ENCODE measurements around the gene FERMT1. TPM values are rescaled to one million over a fixed set of nuclear protein-coding genes. Genes with fewer than 3 reads are reported as not detected.

Gene FERMT1
- total and polyA plus RNA-seq, 2 of the 4 experiments (the other 2 are of a cell fraction) = 1.8 to 2.3 TPM

DNA sequence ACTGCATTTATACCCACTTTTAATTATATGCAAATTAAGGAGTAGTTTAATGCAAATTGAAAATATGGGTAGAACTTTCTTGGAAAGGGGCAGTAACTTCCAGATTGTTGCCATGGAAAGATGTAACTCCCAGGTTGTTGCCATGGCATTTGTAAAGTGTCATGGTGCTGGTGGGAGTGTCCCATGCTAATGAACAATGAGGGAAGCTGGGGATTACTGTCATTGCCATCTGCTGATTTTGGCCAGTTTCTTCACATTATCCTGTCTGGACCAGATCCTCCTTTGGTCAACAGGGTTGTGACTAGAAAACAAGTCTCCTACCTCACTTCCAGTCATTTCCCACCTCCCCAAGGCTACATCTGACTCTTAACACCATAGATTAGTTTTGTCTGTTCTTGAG is 45.4 kb upstream of the FERMT1 start:
- no peaks in the 10 kb centered on the region for H3K4me1 ChIP-seq (ENCODE audit: control insufficient read depth, insufficient read depth, low read length)
- no peak overlapping the region for H2AFZ ChIP-seq (replicated peaks; ENCODE audit: low read length, poor library complexity)
- no peak overlapping the region for H3K4me3 ChIP-seq (ENCODE audit: insufficient read depth, low read depth, low read length)
- H3K9ac ChIP-seq (ENCODE audit: low read depth, low read length) = no peak overlapping the region
- H3K14ac ChIP-seq (replicated peaks; ENCODE audit: low read depth, low read length) = no peak overlapping the region
- dilution Hi-C loops (cut with HindIII; ENCODE audit: low sequenced_read_pairs, unreplicated experiment) (no loop called here), in situ Hi-C loops (cut with MboI; ENCODE audit: low sequenced_read_pairs) (no loop called here), intact Hi-C loops (cut with micrococcal nuclease) (no loop called here)
- H4K5ac ChIP-seq (ENCODE audit: low read depth, low read length) = no peak overlapping the region
- no peaks in the 10 kb centered on the region for H3K36me3 ChIP-seq (ENCODE audit: control insufficient read depth, insufficient read depth, low read length)
- H2BK120ac ChIP-seq (ENCODE audit: low read depth, low read length) = no peak overlapping the region
- no peak for DNase-seq
- H2AK5ac ChIP-seq (ENCODE audit: low read depth, low read length) = no peak overlapping the region
- TF ChIP-seq CHD1 (IDR thresholded peaks at IDR 0.05; ENCODE audit: low read depth, low read length) (no peak), POLR2A (IDR thresholded peaks at IDR 0.05; ENCODE audit: low read depth, low read length) (no peak), MAZ (IDR thresholded peaks at IDR 0.05; ENCODE audit: borderline replicate concordance, low read depth, low read length) (no peak), SMC3 (IDR thresholded peaks at IDR 0.05; ENCODE audit: low read depth, low read length) (no peak), MAFK (IDR thresholded peaks at IDR 0.05; ENCODE audit: low read depth, low read length) (no peak), RAD21 (IDR thresholded peaks at IDR 0.05; ENCODE audit: low read length) (no peak), FOS (IDR thresholded peaks at IDR 0.05; ENCODE audit: low read depth, low read length) (no peak), BHLHE40 (IDR thresholded peaks at IDR 0.05; ENCODE audit: low read depth, low read length) (no peak)
- TF ChIP-seq, protein P1, sequence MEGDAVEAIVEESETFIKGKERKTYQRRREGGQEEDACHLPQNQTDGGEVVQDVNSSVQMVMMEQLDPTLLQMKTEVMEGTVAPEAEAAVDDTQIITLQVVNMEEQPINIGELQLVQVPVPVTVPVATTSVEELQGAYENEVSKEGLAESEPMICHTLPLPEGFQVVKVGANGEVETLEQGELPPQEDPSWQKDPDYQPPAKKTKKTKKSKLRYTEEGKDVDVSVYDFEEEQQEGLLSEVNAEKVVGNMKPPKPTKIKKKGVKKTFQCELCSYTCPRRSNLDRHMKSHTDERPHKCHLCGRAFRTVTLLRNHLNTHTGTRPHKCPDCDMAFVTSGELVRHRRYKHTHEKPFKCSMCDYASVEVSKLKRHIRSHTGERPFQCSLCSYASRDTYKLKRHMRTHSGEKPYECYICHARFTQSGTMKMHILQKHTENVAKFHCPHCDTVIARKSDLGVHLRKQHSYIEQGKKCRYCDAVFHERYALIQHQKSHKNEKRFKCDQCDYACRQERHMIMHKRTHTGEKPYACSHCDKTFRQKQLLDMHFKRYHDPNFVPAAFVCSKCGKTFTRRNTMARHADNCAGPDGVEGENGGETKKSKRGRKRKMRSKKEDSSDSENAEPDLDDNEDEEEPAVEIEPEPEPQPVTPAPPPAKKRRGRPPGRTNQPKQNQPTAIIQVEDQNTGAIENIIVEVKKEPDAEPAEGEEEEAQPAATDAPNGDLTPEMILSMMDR (conservative IDR thresholded peaks at IDR 0.05; ENCODE audit: low read depth, low read length) = no peak
- H4K20me1 ChIP-seq (ENCODE audit: insufficient read depth, low read length) = no peaks in the 10 kb centered on the region
- no peak overlapping the region for H2AK9ac ChIP-seq (replicated peaks; ENCODE audit: low read depth, low read length, poor library complexity)
- ChIA-PET POLR2A (ENCODE audit: unreplicated experiment) (no interaction called here), CTCF (interaction anchor here (0.6 kb wide), 1 partner anchor 14 kb away, joined by 3 read pairs; no protein-coding TSS in a partner anchor)
- no peaks in the 10 kb centered on the region; the same call in 1 of the 2 replicates for H3K27me3 ChIP-seq (ENCODE audit: control insufficient read depth, insufficient read depth, low read length)
- H3K23ac ChIP-seq (ENCODE audit: low read depth, low read length) = no peak overlapping the region
- H4K8ac ChIP-seq (ENCODE audit: low read depth in 2 of 2, low read length in 2 of 2) = no peak overlapping the region
- no peak overlapping the region for H2BK15ac ChIP-seq (ENCODE audit: low read depth, low read length)
- no peak overlapping the region for H3K4ac ChIP-seq (ENCODE audit: low read depth, low read length)
- H3K27ac ChIP-seq (ENCODE audit: insufficient read depth, low read length) = no peak overlapping the region
- H3K79me1 ChIP-seq (ENCODE audit: low read depth in 1 of 2, low read length in 2 of 2) = no peaks in the 10 kb centered on the region
- no TSS peak for BruUV-seq (replicated peaks)
- no peak for ATAC-seq (ENCODE audit: low read depth)
- H3K18ac ChIP-seq (ENCODE audit: low read depth, low read length) = no peak overlapping the region
- no peak overlapping the region for H4K91ac ChIP-seq (ENCODE audit: insufficient read depth, low read depth, low read length)
- H2BK5ac ChIP-seq (ENCODE audit: low read depth, low read length, poor library complexity, severe bottlenecking) = no peak overlapping the region
- H3K56ac ChIP-seq (ENCODE audit: extremely low read depth, insufficient read depth, low read length) = no peak overlapping the region
- no peak overlapping the region for H2BK20ac ChIP-seq (ENCODE audit: low read depth, low read length)
- no peaks in the 10 kb centered on the region for H3K9me3 ChIP-seq (ENCODE audit: control insufficient read depth, insufficient read depth, low read length)
- H3K9me1 ChIP-seq (ENCODE audit: insufficient read depth, low read length) = no peaks in the 10 kb centered on the region
- no peak overlapping the region for H3K4me2 ChIP-seq (ENCODE audit: low read depth, low read length)
